ENCODE data around the gene ACAT1.
"Not testable (repeated sequence)": the region's sequence is repeated elsewhere in the genome, so short reads cannot be mapped to it uniquely, and the experiment has no call there.

The ACAT1 gene

GRCh38 chr11:108115500-108116140 lies 5.7 kb upstream of the ACAT1 start:
- H3K9me3 ChIP-seq (ENCODE audit: control insufficient read depth, low read length) = no peaks in the 10 kb centered on the region
- no peak for DNase-seq
- H3K27me3 ChIP-seq (replicated peaks; ENCODE audit: control insufficient read depth, insufficient read depth, low read length, poor library complexity, severe bottlenecking) = no peaks in the 10 kb centered on the region
- H3K4me1 ChIP-seq (ENCODE audit: control insufficient read depth, insufficient read depth, low read length, poor library complexity, severe bottlenecking) = no peaks in the 10 kb centered on the region
- H3K4me3 ChIP-seq (ENCODE audit: insufficient read depth, low read depth, low read length, poor library complexity, severe bottlenecking) = no peak overlapping the region
- no peaks in the 10 kb centered on the region for H3K36me3 ChIP-seq (ENCODE audit: control insufficient read depth, insufficient read depth, low read length)
- no peak overlapping the region for H3K27ac ChIP-seq (ENCODE audit: insufficient read depth, low read length, poor library complexity, severe bottlenecking)

- Histone ChIP-seq H3K27me3 (replicated peaks; ENCODE audit: control insufficient read depth, insufficient read depth, low read length, poor library complexity, severe bottlenecking) (no peaks in the 10 kb centered on the region), H3K9me3 (ENCODE audit: control insufficient read depth, low read length) (no peaks in the 10 kb centered on the region), H3K27ac (ENCODE audit: insufficient read depth, low read length, poor library complexity, severe bottlenecking) (no peak overlapping the region), H3K4me3 (ENCODE audit: insufficient read depth, low read depth, low read length, poor library complexity, severe bottlenecking) (no peak overlapping the region), H3K4me1 (ENCODE audit: control insufficient read depth, insufficient read depth, low read length, poor library complexity, severe bottlenecking) (peaks cover 12% of the 10 kb centered on the region), H3K36me3 (ENCODE audit: control insufficient read depth, insufficient read depth, low read length) (no peaks in the 10 kb centered on the region)
- DNase-seq = no peak
Observed at GRCh38 chr11:108117746-108118371, 3.5 kb upstream of the ACAT1 start.

- not testable (repeated sequence) for DNase-seq; H3K27me3 ChIP-seq (replicated peaks; ENCODE audit: control insufficient read depth, insufficient read depth, low read length, poor library complexity, severe bottlenecking); H3K9me3 ChIP-seq (ENCODE audit: control insufficient read depth, low read length); H3K36me3 ChIP-seq (ENCODE audit: control insufficient read depth, insufficient read depth, low read length)
- Histone ChIP-seq H3K27ac (ENCODE audit: insufficient read depth, low read length, poor library complexity, severe bottlenecking) (peak overlapping the region; percentile 70), H3K4me3 (ENCODE audit: insufficient read depth, low read depth, low read length, poor library complexity, severe bottlenecking) (peak overlapping the region; percentile 88), H3K4me1 (ENCODE audit: control insufficient read depth, insufficient read depth, low read length, poor library complexity, severe bottlenecking) (peaks cover 22% of the 10 kb centered on the region)
Observed at GRCh38 chr11:108120936-108121273, 462 bp upstream of the ACAT1 start.

- H3K27ac ChIP-seq (ENCODE audit: insufficient read depth, low read length, poor library complexity, severe bottlenecking) = peak overlapping the region; percentile 70
- peak overlapping the region; percentile 88 for H3K4me3 ChIP-seq (ENCODE audit: insufficient read depth, low read depth, low read length, poor library complexity, severe bottlenecking)
- no peak for DNase-seq
- H3K4me1 ChIP-seq (ENCODE audit: control insufficient read depth, insufficient read depth, low read length, poor library complexity, severe bottlenecking) = peaks cover 22% of the 10 kb centered on the region
- no peaks in the 10 kb centered on the region for H3K27me3 ChIP-seq (replicated peaks; ENCODE audit: control insufficient read depth, insufficient read depth, low read length, poor library complexity, severe bottlenecking)
- H3K9me3 ChIP-seq (ENCODE audit: control insufficient read depth, low read length) = no peaks in the 10 kb centered on the region
- H3K36me3 ChIP-seq (ENCODE audit: control insufficient read depth, insufficient read depth, low read length) = no peaks in the 10 kb centered on the region
Observed at GRCh38 chr11:108122166-108122628, 830 bp downstream of the ACAT1 start.

DNA sequence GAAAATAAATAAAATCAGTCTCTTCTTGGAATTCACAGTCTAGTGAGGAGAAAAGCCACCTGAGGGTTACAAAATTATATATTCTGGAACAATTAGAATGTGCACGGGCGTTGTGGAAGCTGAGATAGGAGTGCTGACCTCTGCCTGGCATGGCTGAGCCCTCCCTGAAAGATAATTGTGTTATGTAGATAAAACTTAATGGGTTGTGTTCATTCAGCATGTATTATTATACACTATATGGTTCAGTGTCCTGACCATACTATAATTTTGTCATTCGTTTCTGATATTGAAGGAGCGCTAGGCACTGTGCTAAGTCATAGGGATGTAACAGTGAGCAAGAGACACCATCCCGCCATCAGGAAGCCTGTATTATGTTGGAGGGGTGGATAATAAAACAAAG lies 3.7 kb downstream of the ACAT1 start:
- DNase-seq = no peak
- H3K36me3 ChIP-seq (ENCODE audit: control insufficient read depth, insufficient read depth, low read length) = no peaks in the 10 kb centered on the region
- no peak overlapping the region for H3K27ac ChIP-seq (ENCODE audit: insufficient read depth, low read length, poor library complexity, severe bottlenecking)
- no peak overlapping the region for H3K4me3 ChIP-seq (ENCODE audit: insufficient read depth, low read depth, low read length, poor library complexity, severe bottlenecking)
- no peaks in the 10 kb centered on the region for H3K27me3 ChIP-seq (replicated peaks; ENCODE audit: control insufficient read depth, insufficient read depth, low read length, poor library complexity, severe bottlenecking)
- H3K9me3 ChIP-seq (ENCODE audit: control insufficient read depth, low read length) = no peaks in the 10 kb centered on the region
- H3K4me1 ChIP-seq (ENCODE audit: control insufficient read depth, insufficient read depth, low read length, poor library complexity, severe bottlenecking) = peaks cover 22% of the 10 kb centered on the region

DNA sequence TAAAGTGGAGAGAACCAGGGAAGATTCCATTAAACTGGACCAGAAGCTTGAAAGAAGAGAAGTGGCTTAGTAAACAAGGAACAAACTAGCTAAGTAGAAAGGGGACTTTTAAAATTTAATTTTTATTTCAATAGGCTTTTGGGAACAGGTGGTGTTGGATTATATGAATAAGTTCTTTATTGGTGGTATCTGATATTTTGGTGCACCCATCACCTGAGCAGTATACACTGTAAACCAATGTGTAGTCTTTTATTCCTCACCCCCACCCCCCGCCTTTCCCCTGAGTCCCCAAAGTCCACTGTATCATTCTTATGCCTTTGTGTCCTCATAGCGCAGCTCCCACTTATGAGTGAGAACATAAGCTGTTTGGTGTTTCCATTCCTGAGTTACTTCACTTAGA lies 7.4 kb downstream of the ACAT1 start:
- H3K9me3 ChIP-seq (ENCODE audit: control insufficient read depth, low read length) = no peaks in the 10 kb centered on the region

GRCh38 chr11:108131993-108132392 lies 10.6 kb downstream of the ACAT1 start:
- Histone ChIP-seq H3K4me3 (ENCODE audit: insufficient read depth, low read depth, low read length, poor library complexity, severe bottlenecking) (no peak overlapping the region), H3K27me3 (replicated peaks; ENCODE audit: control insufficient read depth, insufficient read depth, low read length, poor library complexity, severe bottlenecking) (no peaks in the 10 kb centered on the region), H3K36me3 (ENCODE audit: control insufficient read depth, insufficient read depth, low read length) (peaks cover 10% of the 10 kb centered on the region), H3K9me3 (ENCODE audit: control insufficient read depth, low read length) (no peaks in the 10 kb centered on the region), H3K4me1 (ENCODE audit: control insufficient read depth, insufficient read depth, low read length, poor library complexity, severe bottlenecking) (no peaks in the 10 kb centered on the region), H3K27ac (ENCODE audit: insufficient read depth, low read length, poor library complexity, severe bottlenecking) (no peak overlapping the region)
- no peak for DNase-seq

More for the DNA sequence above, 7.4 kb downstream of the ACAT1 start:
- Histone ChIP-seq H3K27ac (ENCODE audit: insufficient read depth, low read length, poor library complexity, severe bottlenecking) (no peak overlapping the region), H3K4me1 (ENCODE audit: control insufficient read depth, insufficient read depth, low read length, poor library complexity, severe bottlenecking) (peaks cover 3% of the 10 kb centered on the region), H3K4me3 (ENCODE audit: insufficient read depth, low read depth, low read length, poor library complexity, severe bottlenecking) (no peak overlapping the region), H3K36me3 (ENCODE audit: control insufficient read depth, insufficient read depth, low read length) (peaks cover 8% of the 10 kb centered on the region), H3K27me3 (replicated peaks; ENCODE audit: control insufficient read depth, insufficient read depth, low read length, poor library complexity, severe bottlenecking) (no peaks in the 10 kb centered on the region)
- no peak for DNase-seq

GRCh38 chr11:108132993-108133538 lies 11.7 kb downstream of the ACAT1 start:
- not testable (repeated sequence) for H3K4me1 ChIP-seq (ENCODE audit: control insufficient read depth, insufficient read depth, low read length, poor library complexity, severe bottlenecking); H3K27me3 ChIP-seq (replicated peaks; ENCODE audit: control insufficient read depth, insufficient read depth, low read length, poor library complexity, severe bottlenecking); H3K4me3 ChIP-seq (ENCODE audit: insufficient read depth, low read depth, low read length, poor library complexity, severe bottlenecking); DNase-seq; H3K9me3 ChIP-seq (ENCODE audit: control insufficient read depth, low read length); H3K27ac ChIP-seq (ENCODE audit: insufficient read depth, low read length, poor library complexity, severe bottlenecking)
- H3K36me3 ChIP-seq (ENCODE audit: control insufficient read depth, insufficient read depth, low read length) = peaks cover 12% of the 10 kb centered on the region

DNA sequence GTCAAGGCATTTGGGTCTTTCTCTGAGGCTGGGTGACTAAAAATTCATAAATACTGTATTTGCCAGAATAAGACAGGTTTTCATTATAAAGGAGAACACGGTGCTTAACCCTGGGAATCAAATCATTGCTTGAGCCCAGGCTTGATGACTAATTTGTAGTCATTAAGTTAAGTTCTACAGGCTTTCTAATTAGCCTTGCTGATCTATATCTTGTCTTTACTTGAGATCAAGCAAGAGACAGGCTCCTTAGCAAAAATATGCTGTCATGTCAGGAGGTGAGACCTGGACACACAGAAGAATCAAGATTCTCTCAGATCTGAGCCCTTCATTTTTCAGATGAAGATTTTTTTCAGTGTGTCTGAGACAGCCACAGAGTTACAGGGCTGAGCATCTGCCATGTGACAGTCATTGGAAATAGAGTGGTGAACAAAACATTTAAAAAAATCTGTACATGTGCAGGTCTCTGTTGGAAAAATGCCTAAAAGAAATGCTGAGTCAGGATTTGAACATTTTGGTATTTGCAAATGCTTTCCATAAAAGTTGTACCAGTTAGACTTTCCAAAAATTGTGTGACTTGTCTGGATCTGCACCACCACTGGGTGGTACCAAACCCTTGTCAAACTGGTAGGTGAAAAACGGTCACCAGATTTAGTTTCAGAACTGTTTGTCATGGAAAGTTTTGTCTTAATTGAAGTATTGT lies 14.6 kb downstream of the ACAT1 start:
- no peak for DNase-seq
- Histone ChIP-seq H3K27ac (ENCODE audit: insufficient read depth, low read length, poor library complexity, severe bottlenecking) (no peak overlapping the region), H3K4me1 (ENCODE audit: control insufficient read depth, insufficient read depth, low read length, poor library complexity, severe bottlenecking) (no peaks in the 10 kb centered on the region), H3K36me3 (ENCODE audit: control insufficient read depth, insufficient read depth, low read length) (peaks cover 29% of the 10 kb centered on the region), H3K27me3 (replicated peaks; ENCODE audit: control insufficient read depth, insufficient read depth, low read length, poor library complexity, severe bottlenecking) (no peaks in the 10 kb centered on the region), H3K9me3 (ENCODE audit: control insufficient read depth, low read length) (no peaks in the 10 kb centered on the region), H3K4me3 (ENCODE audit: insufficient read depth, low read depth, low read length, poor library complexity, severe bottlenecking) (no peak overlapping the region)

DNA sequence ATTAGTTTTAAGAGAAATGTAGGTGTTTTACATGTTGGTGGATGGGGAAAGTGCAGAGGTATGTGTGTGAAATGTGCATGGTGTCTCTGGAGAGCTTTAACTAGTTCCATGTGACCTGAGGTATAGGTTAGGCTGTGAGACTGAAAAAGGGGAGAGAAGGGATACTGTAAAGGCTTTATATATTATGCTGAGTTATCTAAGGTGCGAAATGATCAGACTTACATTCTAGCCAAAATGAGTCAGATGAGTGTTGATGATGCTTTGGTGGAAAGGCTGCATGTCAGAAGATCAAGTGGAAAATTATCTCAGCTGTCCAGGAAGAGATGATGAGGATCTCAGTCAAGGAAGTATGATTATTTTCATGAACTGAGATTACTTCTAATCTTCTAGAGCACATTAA lies 15.8 kb downstream of the ACAT1 start:
- no peak for DNase-seq
- peaks cover 31% of the 10 kb centered on the region for H3K36me3 ChIP-seq (ENCODE audit: control insufficient read depth, insufficient read depth, low read length)
- no peaks in the 10 kb centered on the region for H3K4me1 ChIP-seq (ENCODE audit: control insufficient read depth, insufficient read depth, low read length, poor library complexity, severe bottlenecking)
- no peak overlapping the region for H3K4me3 ChIP-seq (ENCODE audit: insufficient read depth, low read depth, low read length, poor library complexity, severe bottlenecking)
- H3K27ac ChIP-seq (ENCODE audit: insufficient read depth, low read length, poor library complexity, severe bottlenecking) = no peak overlapping the region
- no peaks in the 10 kb centered on the region for H3K27me3 ChIP-seq (replicated peaks; ENCODE audit: control insufficient read depth, insufficient read depth, low read length, poor library complexity, severe bottlenecking)
- no peaks in the 10 kb centered on the region for H3K9me3 ChIP-seq (ENCODE audit: control insufficient read depth, low read length)

All from effector memory CD4-positive, alpha-beta T cell (primary cell).